GM12892 (cell line): ENCODE results near the gene C10orf105.

Experiments used
- POLR2A ChIP-seq: IDR thresholded peaks from 2 replicates; pipeline ENCODE4 v1.6.1; 2011; ENCODE audit warnings: low read depth, low read length, control low read depth
- POLR2AphosphoS5 ChIP-seq: IDR thresholded peaks from 2 replicates; pipeline ENCODE4 v1.6.1; 2011; ENCODE audit warnings: low read depth, low read length, control low read depth
- TAF1 ChIP-seq: IDR thresholded peaks from 2 replicates; pipeline ENCODE4 v1.6.1; 2011; ENCODE audit warnings: low read depth, mild to moderate bottlenecking, control low read depth, low read length, borderline replicate concordance

- TF ChIP-seq POLR2A (no peak), POLR2AphosphoS5 (no peak), TAF1 (no peak)
Measured at GRCh38 chr10:71725249-71725648, 5.7 kb upstream of the C10orf105 start.
